Activated CD8-positive, alpha-beta memory T cell treated with anti-CD3 and anti-CD28 coated beads for 48 hours (primary cell): ENCODE data around the gene IL2RA.
A peak's percentile ranks its signal among the peaks of the same experiment; 100 is the strongest.
"Not testable (repeated sequence)": the region's sequence is repeated elsewhere in the genome, so short reads cannot be mapped to it uniquely, and the experiment has no call there.

Source experiments
- DNase-seq, 3 experiments: peaks; one replicate each; pipeline ENCODE4 v3.0.0-alpha.2; 2020; ENCODE audit warnings: low read depth in 2 of 3, low spot score in 2 of 3

The IL2RA gene

GRCh38 chr10:6062101-6062771 is at the start of gene IL2RA:
Gene IL2RA, minus strand, starts transcription at chr10:6062367. Its CDS starts 216 bp downstream, at chr10:6062151.
- no peak for DNase-seq

- no peak for DNase-seq
Measured at GRCh38 chr10:6110136-6110535, 48.0 kb upstream of the IL2RA start.

DNA sequence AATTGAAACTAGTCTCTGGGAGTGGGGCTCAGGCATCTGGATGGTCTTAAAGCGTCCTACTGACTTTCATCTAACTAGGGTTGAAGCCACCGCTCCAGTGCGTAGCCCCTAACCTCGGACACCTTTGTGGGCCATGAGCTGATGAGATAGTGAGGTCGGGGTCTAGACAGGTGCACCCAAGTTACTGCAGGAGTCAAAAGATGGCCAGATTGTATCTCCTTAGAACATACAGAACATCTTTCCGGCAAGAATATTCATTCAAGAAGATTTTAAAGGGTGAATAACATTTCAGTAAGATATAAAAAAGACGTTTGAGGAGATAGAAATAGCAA is 47.2 kb upstream of the IL2RA start:
- DNase-seq = no peak

- no peak for DNase-seq
Measured at GRCh38 chr10:6108631-6109443, 46.7 kb upstream of the IL2RA start.

- DNase-seq = no peak
Measured at GRCh38 chr10:6108072-6108471, 45.9 kb upstream of the IL2RA start.

GRCh38 chr10:6107616-6108015 is 45.4 kb upstream of the IL2RA start:
- DNase-seq = not testable (repeated sequence)

GRCh38 chr10:6103591-6103990 is 41.4 kb upstream of the IL2RA start:
- DNase-seq = no peak

DNA sequence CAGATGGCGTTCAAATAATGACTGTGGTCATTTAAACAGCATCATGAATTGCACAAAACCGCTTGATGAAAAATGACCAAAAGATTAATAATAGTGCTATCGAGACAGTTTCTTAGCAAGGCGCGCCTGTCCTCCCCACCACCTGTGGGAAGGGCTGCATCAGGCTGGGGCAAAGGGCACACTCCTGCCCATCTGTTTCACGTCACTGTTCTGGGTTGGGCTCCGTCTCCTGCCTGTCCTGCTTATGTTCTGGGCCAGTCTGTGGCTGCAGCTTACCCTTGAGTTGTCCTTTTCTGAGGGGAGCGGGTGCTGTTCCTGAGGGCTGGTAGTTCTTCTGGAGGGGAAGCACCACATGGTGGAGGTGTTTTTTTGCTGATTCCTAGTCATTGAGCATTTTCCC is 40.0 kb upstream of the IL2RA start:
- no peak for DNase-seq

DNA sequence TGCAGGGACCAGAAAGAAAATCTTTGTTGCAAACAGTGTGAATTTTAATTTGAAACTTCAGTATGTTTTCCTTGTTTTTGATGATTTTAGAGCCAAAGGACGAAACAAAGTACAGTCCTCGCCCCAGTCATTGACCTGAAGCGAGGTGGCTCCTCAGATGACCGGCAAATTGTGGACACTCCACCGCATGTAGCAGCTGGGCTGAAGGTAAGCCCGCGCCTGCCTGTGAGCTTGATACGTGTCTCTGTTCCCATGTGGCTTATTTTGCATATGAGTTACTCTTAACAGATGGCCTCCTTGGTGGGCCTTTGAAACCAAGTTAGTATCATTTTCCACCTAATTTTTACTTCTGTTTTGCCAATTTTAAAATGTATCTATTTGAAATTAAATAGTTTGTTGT is 39.0 kb upstream of the IL2RA start:
- no peak for DNase-seq

DNA sequence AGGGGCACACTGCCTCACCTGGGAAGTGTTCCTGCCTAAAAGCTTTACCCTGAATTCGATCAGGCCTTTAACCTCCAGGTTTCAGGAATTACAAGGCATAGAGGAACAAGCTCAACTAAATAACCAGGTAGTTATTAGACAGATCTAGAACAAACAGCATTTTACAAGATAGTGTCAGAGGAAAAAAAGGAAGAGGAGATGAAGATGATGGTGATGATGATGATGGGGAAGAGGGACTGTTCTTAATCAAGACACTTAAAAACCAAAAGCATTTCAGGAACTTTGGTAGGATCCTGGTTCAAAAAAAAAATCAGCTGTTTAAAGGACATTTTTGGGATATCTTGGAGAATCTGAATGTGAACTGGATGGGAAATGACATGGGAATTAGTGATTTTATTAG is 38.2 kb upstream of the IL2RA start:
- DNase-seq = no peak

DNA sequence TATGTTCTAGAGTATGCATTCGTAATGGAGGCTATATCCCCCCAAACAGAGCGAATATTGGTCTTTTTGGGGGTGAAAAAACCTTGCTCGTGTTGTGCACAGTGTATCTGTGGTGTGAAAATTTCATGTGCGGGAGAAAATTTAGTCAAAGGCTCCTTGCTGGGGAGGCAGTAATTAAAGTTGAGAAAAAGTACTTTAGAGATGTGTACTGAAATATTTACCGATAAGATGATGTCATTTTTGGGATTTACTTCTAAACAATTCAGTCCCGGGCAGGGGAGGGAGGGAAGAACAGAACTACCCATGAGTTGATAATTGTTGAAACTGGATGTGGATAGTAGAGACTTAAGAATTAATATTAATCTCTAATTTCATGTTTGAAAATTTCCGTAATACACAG is 36.0 kb upstream of the IL2RA start:
- DNase-seq = no peak

GRCh38 chr10:6097063-6097462 is 34.9 kb upstream of the IL2RA start:
- no peak for DNase-seq

DNA sequence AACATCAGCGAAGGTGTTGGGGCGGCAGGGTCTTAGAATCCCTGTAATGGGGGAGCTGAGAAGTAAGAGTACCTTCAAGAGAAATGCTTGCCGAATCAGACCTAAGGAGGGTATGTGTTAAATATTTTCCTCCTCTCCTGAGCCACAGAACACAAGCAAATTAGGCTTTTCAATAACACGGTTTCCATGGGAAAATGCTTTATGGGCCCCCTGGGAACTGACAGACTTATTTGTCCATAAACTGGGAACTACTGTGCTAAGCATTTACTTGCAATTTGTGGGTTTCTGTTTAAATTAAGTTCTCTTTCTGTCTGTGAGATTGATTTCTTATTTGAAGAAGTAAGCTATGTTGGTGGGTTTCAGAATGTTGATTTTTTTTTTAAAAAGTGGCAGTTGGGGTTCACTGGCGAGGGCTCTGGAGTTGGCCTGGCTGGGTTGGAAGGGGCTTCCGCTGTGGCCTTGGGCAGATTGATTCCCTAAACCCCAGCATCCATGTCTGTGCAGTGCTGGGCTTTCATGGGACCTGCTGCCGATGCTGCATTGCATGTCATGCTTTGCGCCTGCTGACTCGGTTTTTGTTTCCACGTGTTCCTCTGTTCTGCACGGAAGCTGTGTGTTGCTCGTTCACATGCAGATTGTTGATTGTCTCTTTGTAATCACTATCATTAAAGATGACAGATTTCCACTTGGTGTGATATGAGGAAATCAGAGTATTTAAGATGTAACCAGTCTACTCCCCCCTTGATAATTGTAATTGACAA is 33.8 kb upstream of the IL2RA start:
- no peak for DNase-seq

- no peak for DNase-seq
Measured at GRCh38 chr10:6092731-6093130, 30.6 kb upstream of the IL2RA start.

DNA sequence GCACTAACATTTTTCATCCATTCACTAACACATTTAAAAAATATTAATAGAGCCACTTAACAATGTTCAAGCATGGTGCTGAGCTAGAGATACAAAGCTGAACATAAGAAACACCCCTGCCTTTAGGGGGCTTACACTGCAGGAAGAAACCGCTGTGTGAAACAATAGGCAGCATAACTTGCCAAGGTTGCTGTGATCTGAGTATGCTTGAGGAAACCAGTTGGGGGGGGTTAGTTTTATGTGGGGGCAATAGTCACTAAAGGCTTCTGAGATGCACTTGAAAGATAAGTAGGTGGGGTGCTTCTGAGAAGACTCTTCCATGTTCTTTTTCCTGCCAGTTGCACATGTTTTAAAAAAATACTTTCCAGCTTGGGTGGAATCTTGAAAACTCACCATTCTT is 29.5 kb upstream of the IL2RA start:
- DNase-seq = no peak

GRCh38 chr10:6089334-6090219 is 27.4 kb upstream of the IL2RA start:
- DNase-seq = no peak

DNA sequence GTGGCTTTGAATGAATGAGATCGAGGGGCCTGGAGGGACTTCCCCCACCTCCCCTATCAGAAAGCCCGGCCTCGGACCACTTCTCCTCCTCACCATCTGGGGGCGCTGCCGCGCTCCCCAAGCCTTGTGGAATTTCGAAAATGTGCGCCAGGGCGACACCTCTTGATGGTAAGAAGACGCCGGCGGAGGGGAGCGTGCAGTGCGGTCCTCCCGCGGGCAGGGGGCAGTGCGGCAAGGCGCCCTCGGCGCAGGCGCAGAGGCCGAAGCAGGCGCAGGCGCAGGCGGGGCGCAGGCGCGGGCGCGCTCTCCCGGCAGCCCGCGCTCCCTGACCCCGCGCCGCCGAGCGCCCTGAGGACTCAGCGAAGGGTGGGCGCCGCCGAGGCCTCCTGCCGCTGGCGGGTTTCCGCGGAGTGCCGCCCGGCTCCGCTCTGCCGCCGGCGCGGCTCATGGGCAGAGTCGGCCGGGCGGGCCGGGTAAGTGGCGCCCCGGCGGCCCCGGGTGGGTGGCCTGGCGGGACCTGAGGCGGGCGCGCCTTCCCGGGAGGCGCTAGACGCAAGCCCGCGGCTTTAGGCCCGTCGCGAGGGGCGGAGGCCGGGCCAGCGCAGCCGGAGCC is 26.7 kb upstream of the IL2RA start, which contains the start of gene RBM17:
Gene RBM17 (plus strand): TSS at position 314 of the 613 bp plus-strand sequence. CDS start 8,032 bp downstream, outside the sequence.
- peak; percentile 98 to 99 (median 98) for DNase-seq

- peak in 2 of 3 experiments; percentile 74 to 75 for DNase-seq
Measured at GRCh38 chr10:6086375-6087233, 24.4 kb upstream of the IL2RA start.
